ENCODE measurements around the gene RAB4A.

Gene RAB4A

DNA sequence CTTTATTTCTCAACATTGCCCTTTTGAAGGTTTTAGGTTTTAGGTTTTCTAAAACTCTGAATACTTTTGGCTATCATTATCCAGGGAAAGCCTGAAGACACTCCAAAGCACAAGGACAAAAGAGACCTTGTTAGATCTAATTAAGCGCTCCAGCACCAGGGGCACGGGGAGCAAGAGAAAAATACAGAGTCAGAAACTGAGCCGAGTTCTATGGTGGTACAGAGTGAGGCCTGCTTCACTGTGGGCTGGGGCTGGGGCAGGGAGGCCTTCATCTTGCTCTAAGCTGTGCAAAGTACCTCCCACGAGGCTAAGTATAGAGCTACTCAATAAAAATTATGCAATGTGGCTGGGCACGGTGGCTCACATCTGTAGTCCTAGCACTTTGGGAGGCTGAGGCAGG lies 19.7 kb upstream of the RAB4A start:
- Histone ChIP-seq H4K12ac (ENCODE audit: low read depth, low read length) (no peak overlapping the region), H3K18ac (ENCODE audit: low read length) (no peak overlapping the region), H3K4me2 (ENCODE audit: low read length) (no peak overlapping the region), H3K4me1 (ENCODE audit: control insufficient read depth in 1 of 2, insufficient read depth in 2 of 2, low read length in 2 of 2) (peaks cover 17 to 18% of the 10 kb centered on the region in 2 experiments), H3K23ac (ENCODE audit: low read length) (no peak overlapping the region), H3K36me3 (ENCODE audit: control insufficient read depth in 1 of 2, insufficient read depth in 2 of 2, low read length in 2 of 2) (no peaks in the 10 kb centered on the region), H3K79me1 (ENCODE audit: low read length) (peaks cover 13% of the 10 kb centered on the region), H2BK12ac (ENCODE audit: low read length) (peak overlapping the region; percentile 77), H2BK120ac (ENCODE audit: insufficient read depth, low read length, poor library complexity) (no peak overlapping the region), H3K4ac (ENCODE audit: low read depth, low read length) (peak overlapping the region; percentile 21), H3K14ac (ENCODE audit: low read length) (no peak overlapping the region), H2AFZ (ENCODE audit: insufficient read depth, low read length, poor library complexity) (no peak overlapping the region), H3K4me3 (ENCODE audit: low read depth, low read length) (no peak overlapping the region), H2BK5ac (ENCODE audit: low read depth, low read length, poor library complexity) (no peak overlapping the region), H4K91ac (ENCODE audit: low read depth, low read length) (peak overlapping the region; percentile 43), H2AK5ac (ENCODE audit: low read length) (peak overlapping the region; percentile 79), H3K27me3 (ENCODE audit: insufficient read depth, low read length) (no peaks in the 10 kb centered on the region), H3K27ac (ENCODE audit: low read depth, low read length) (no peak overlapping the region), H3K9ac (ENCODE audit: low read length) (no peak overlapping the region), H4K8ac (ENCODE audit: low read depth, low read length) (peak overlapping the region; percentile 40), H3K9me3 (ENCODE audit: insufficient read depth, low read depth, low read length) (peaks cover 2% of the 10 kb centered on the region), H3K79me2 (ENCODE audit: control insufficient read depth, insufficient read depth, low read length, poor library complexity) (no peaks in the 10 kb centered on the region)
- no peak for DNase-seq
- WGBS (ENCODE audit: extremely low coverage, insufficient coverage, insufficient read length) = no CpG with 5 or more reads among the region's 5 CpGs

DNA sequence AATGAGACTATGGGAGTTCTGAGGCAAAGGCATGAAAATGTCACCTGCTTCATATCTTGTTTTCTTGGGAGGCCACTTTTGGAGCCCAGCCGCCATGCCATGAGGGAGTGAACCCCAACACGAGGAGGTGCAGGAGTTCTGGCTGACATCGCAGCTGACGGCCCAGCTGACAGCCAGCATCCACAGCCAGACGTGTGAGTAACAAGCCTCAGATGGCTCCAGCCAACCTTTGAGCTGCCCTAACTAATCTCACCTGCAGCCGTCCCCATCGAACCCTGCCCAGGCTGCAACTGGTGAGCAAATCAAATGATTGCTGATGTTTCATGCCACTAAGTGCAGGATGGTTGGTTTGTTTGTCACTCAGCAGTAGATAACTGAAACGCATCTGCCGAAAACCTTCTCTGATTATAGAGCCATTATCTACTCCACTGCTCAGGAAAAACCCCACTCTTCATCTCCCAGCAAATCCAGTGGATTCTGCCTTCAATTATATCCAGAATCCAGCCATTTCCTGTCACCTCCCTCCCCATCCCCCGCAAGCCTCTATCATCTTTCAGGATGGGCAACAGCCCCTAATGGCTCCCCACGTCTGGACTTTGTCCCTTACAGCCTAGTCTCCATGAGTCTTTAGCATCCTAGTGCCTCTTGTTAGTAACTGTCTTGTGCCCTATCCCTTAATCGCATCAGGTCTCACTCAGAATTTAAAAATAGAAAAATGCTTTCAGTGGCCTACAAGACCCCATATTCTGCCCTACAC lies 18.5 kb upstream of the RAB4A start:
- H3K14ac ChIP-seq (ENCODE audit: low read length) = peak overlapping the region; percentile 46
- no peak overlapping the region for H4K12ac ChIP-seq (ENCODE audit: low read depth, low read length)
- H3K4me2 ChIP-seq (ENCODE audit: low read length) = peak overlapping the region; percentile 55
- H3K27ac ChIP-seq (ENCODE audit: low read depth, low read length) = peak overlapping the region; percentile 81
- peak overlapping the region; percentile 62 for H3K18ac ChIP-seq (ENCODE audit: low read length)
- H2BK12ac ChIP-seq (ENCODE audit: low read length) = peak overlapping the region; percentile 58
- no peaks in the 10 kb centered on the region for H3K79me2 ChIP-seq (ENCODE audit: control insufficient read depth, insufficient read depth, low read length, poor library complexity)
- peaks cover 17 to 18% of the 10 kb centered on the region in 2 experiments for H3K4me1 ChIP-seq (ENCODE audit: control insufficient read depth in 1 of 2, insufficient read depth in 2 of 2, low read length in 2 of 2)
- DNase-seq = no peak
- no peaks in the 10 kb centered on the region for H3K36me3 ChIP-seq (ENCODE audit: control insufficient read depth in 1 of 2, insufficient read depth in 2 of 2, low read length in 2 of 2)
- H3K9ac ChIP-seq (ENCODE audit: low read length) = no peak overlapping the region
- H3K4me3 ChIP-seq (ENCODE audit: low read depth, low read length) = no peak overlapping the region
- H4K91ac ChIP-seq (ENCODE audit: low read depth, low read length) = peak overlapping the region; percentile 95
- no peaks in the 10 kb centered on the region for H3K27me3 ChIP-seq (ENCODE audit: insufficient read depth, low read length)
- H2BK120ac ChIP-seq (ENCODE audit: insufficient read depth, low read length, poor library complexity) = peak overlapping the region; percentile 50
- no CpG with 5 or more reads among the region's 12 CpGs for WGBS (ENCODE audit: extremely low coverage, insufficient coverage, insufficient read length)
- peak overlapping the region; percentile 53 for H3K4ac ChIP-seq (ENCODE audit: low read depth, low read length)
- peak overlapping the region; percentile 76 for H4K8ac ChIP-seq (ENCODE audit: low read depth, low read length)
- H2AK5ac ChIP-seq (ENCODE audit: low read length) = peak overlapping the region; percentile 51
- peaks cover 13% of the 10 kb centered on the region for H3K79me1 ChIP-seq (ENCODE audit: low read length)
- no peak overlapping the region for H2AFZ ChIP-seq (ENCODE audit: insufficient read depth, low read length, poor library complexity)
- H2BK5ac ChIP-seq (ENCODE audit: low read depth, low read length, poor library complexity) = peak overlapping the region; percentile 81
- peaks cover 2% of the 10 kb centered on the region for H3K9me3 ChIP-seq (ENCODE audit: insufficient read depth, low read depth, low read length)
- H3K23ac ChIP-seq (ENCODE audit: low read length) = no peak overlapping the region

DNA sequence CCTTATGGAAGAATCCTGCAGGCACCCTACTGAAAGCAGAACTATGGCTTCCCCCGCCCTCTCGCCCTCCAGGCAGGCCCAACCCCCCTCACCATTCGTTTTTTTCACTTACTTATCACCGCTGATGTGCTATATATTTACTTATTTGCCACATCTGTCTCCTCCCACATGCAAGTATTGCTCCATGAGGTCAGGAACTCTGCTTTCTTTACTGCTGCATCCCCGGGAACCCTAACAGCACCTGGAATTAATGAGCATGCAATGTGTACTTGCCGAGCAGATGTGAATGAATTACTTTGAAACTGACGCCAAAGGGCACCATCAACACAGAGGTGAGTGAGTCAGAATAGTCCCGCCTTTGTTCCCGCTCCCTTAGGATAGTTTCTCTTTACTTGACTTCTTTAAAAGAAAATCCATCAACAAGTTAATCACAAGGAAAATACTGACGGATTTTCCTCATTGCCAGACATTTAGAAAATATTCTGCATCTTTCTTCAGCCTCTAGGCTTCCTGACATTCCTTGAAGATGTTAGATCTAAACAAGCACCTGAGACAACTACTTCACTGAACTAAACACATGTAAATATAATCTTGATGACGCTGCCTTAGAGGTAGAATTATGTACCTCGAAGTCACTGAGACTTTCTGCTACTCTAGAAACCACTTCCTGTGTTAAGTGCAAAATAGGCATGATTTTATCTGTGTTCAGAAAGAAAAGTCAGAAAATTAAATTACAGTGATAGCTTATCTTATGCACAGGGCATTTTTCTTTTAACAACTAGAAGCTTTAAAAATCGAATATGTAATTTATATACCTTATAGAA lies 17.5 kb upstream of the RAB4A start:
- H4K8ac ChIP-seq (ENCODE audit: low read depth, low read length) = peak overlapping the region; percentile 76
- H3K79me1 ChIP-seq (ENCODE audit: low read length) = peaks cover 13% of the 10 kb centered on the region
- no peak overlapping the region for H3K9ac ChIP-seq (ENCODE audit: low read length)
- peak overlapping the region; percentile 71 for H3K14ac ChIP-seq (ENCODE audit: low read length)
- peaks cover 17 to 19% of the 10 kb centered on the region in 2 experiments for H3K4me1 ChIP-seq (ENCODE audit: control insufficient read depth in 1 of 2, insufficient read depth in 2 of 2, low read length in 2 of 2)
- peak overlapping the region; percentile 81 for H3K27ac ChIP-seq (ENCODE audit: low read depth, low read length)
- peak overlapping the region; percentile 95 for H4K91ac ChIP-seq (ENCODE audit: low read depth, low read length)
- no peaks in the 10 kb centered on the region for H3K27me3 ChIP-seq (ENCODE audit: insufficient read depth, low read length)
- H2BK12ac ChIP-seq (ENCODE audit: low read length) = peak overlapping the region; percentile 19
- no peak overlapping the region for H2AFZ ChIP-seq (ENCODE audit: insufficient read depth, low read length, poor library complexity)
- H3K18ac ChIP-seq (ENCODE audit: low read length) = peak overlapping the region; percentile 52
- H3K36me3 ChIP-seq (ENCODE audit: control insufficient read depth in 1 of 2, insufficient read depth in 2 of 2, low read length in 2 of 2) = no peaks in the 10 kb centered on the region
- H3K4me2 ChIP-seq (ENCODE audit: low read length) = peak overlapping the region; percentile 55
- no peak overlapping the region for H2AK5ac ChIP-seq (ENCODE audit: low read length)
- no peak overlapping the region for H3K23ac ChIP-seq (ENCODE audit: low read length)
- peak overlapping the region; percentile 53 for H3K4ac ChIP-seq (ENCODE audit: low read depth, low read length)
- no peak overlapping the region for H4K12ac ChIP-seq (ENCODE audit: low read depth, low read length)
- H3K4me3 ChIP-seq (ENCODE audit: low read depth, low read length) = no peak overlapping the region
- H2BK120ac ChIP-seq (ENCODE audit: insufficient read depth, low read length, poor library complexity) = peak overlapping the region; percentile 50
- H3K9me3 ChIP-seq (ENCODE audit: insufficient read depth, low read depth, low read length) = peaks cover 2% of the 10 kb centered on the region
- DNase-seq = peak; percentile 83 to 85
- H2BK5ac ChIP-seq (ENCODE audit: low read depth, low read length, poor library complexity) = peak overlapping the region; percentile 81
- WGBS (ENCODE audit: extremely low coverage, insufficient coverage, insufficient read length) = no CpG with 5 or more reads among the region's 13 CpGs
- H3K79me2 ChIP-seq (ENCODE audit: control insufficient read depth, insufficient read depth, low read length, poor library complexity) = no peaks in the 10 kb centered on the region

DNA sequence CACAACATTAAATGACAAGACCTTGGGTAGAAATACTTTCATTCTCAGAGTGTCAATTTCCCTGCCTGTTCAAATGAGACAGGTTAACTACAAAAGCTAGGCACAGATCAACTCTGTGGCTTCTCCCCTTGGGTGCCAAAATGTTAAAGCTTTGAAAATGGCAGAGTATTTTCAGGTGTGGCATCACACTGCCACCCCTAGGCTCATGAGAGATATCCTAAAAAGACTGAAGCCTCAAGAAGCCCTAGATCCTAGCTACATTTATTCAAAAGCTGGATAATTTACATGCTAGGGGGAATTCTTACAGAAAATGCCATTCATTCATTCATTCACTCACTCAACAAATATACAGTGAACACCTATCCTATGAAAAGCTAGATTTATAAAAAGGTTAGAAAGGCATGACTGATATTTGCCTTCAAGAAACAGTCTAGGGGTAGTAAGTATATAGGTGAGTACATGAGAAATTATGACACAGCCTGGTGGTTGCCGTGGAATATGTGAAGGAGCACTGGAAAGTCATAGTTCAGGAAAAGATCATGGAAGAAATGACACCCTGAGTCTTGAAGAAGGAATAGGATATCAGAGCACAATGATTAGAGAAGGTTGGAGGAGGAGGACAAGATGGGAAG lies 15.9 kb upstream of the RAB4A start:
- H3K27me3 ChIP-seq (ENCODE audit: insufficient read depth, low read length) = no peaks in the 10 kb centered on the region
- no peak overlapping the region for H3K14ac ChIP-seq (ENCODE audit: low read length)
- WGBS (ENCODE audit: extremely low coverage, insufficient coverage, insufficient read length) = no CpG with 5 or more reads among the region's 1 CpG

More for the DNA sequence above, 15.9 kb upstream of the RAB4A start:
- H3K23ac ChIP-seq (ENCODE audit: low read length) = no peak overlapping the region
- H4K91ac ChIP-seq (ENCODE audit: low read depth, low read length) = peak overlapping the region; percentile 78
- no peak overlapping the region for H3K18ac ChIP-seq (ENCODE audit: low read length)
- H2BK120ac ChIP-seq (ENCODE audit: insufficient read depth, low read length, poor library complexity) = no peak overlapping the region
- H3K36me3 ChIP-seq (ENCODE audit: control insufficient read depth in 1 of 2, insufficient read depth in 2 of 2, low read length in 2 of 2) = no peaks in the 10 kb centered on the region
- no peak overlapping the region for H3K4me2 ChIP-seq (ENCODE audit: low read length)
- H2BK5ac ChIP-seq (ENCODE audit: low read depth, low read length, poor library complexity) = no peak overlapping the region
- H3K9ac ChIP-seq (ENCODE audit: low read length) = no peak overlapping the region
- no peak overlapping the region for H4K12ac ChIP-seq (ENCODE audit: low read depth, low read length)
- DNase-seq = peak; percentile 36 to 62
- no peak overlapping the region for H3K27ac ChIP-seq (ENCODE audit: low read depth, low read length)
- H3K9me3 ChIP-seq (ENCODE audit: insufficient read depth, low read depth, low read length) = no peaks in the 10 kb centered on the region
- H2AFZ ChIP-seq (ENCODE audit: insufficient read depth, low read length, poor library complexity) = no peak overlapping the region
- H3K79me1 ChIP-seq (ENCODE audit: low read length) = peaks cover 13% of the 10 kb centered on the region
- no peak overlapping the region for H2BK12ac ChIP-seq (ENCODE audit: low read length)
- no peak overlapping the region for H3K4me3 ChIP-seq (ENCODE audit: low read depth, low read length)
- no peak overlapping the region for H4K8ac ChIP-seq (ENCODE audit: low read depth, low read length)
- H3K4ac ChIP-seq (ENCODE audit: low read depth, low read length) = no peak overlapping the region
- no peak overlapping the region for H2AK5ac ChIP-seq (ENCODE audit: low read length)
- H3K79me2 ChIP-seq (ENCODE audit: control insufficient read depth, insufficient read depth, low read length, poor library complexity) = no peaks in the 10 kb centered on the region
- H3K4me1 ChIP-seq (ENCODE audit: control insufficient read depth in 1 of 2, insufficient read depth in 2 of 2, low read length in 2 of 2) = peaks cover 15 to 18% of the 10 kb centered on the region in 2 experiments

All from trophoblast cell (in vitro differentiated cells and primary cell).